ENCODE measurements around the gene TCEA3.

The TCEA3 gene

GRCh38 chr1:23424293-23425192 lies at the start of gene TCEA3:
TCEA3 (minus strand) TSS chr1:23424748; CDS start chr1:23424633, 115 bp downstream.
- no peak for DNase-seq (ENCODE audit: low spot score)

- no peak for DNase-seq (ENCODE audit: low spot score)
These were observed 48.7 kb upstream of the TCEA3 start for GRCh38 chr1:23473037-23473800.

- DNase-seq (ENCODE audit: low spot score), result no peak
These were observed 47.9 kb upstream of the TCEA3 start for GRCh38 chr1:23472351-23473036.

GRCh38 chr1:23471473-23472075 lies 47.0 kb upstream of the TCEA3 start:
- DNase-seq (ENCODE audit: low spot score), result no peak

GRCh38 chr1:23470282-23471070 lies 45.9 kb upstream of the TCEA3 start:
- no peak for DNase-seq (ENCODE audit: low spot score)

- DNase-seq (ENCODE audit: low spot score), result no peak
These were observed 44.9 kb upstream of the TCEA3 start for GRCh38 chr1:23469372-23469982.

- no peak for DNase-seq (ENCODE audit: low spot score)
These were observed 42.0 kb upstream of the TCEA3 start for GRCh38 chr1:23466423-23466989.

GRCh38 chr1:23463286-23463685 lies 38.7 kb upstream of the TCEA3 start:
- no peak for DNase-seq (ENCODE audit: low spot score)

- no peak for DNase-seq (ENCODE audit: low spot score)
These were observed 38.2 kb upstream of the TCEA3 start for GRCh38 chr1:23462766-23463165.

GRCh38 chr1:23461050-23461449 lies 36.5 kb upstream of the TCEA3 start:
- no peak for DNase-seq (ENCODE audit: low spot score)

GRCh38 chr1:23460519-23460918 lies 36.0 kb upstream of the TCEA3 start:
- no peak for DNase-seq (ENCODE audit: low spot score)

GRCh38 chr1:23459338-23459757 lies 34.8 kb upstream of the TCEA3 start:
- DNase-seq (ENCODE audit: low spot score), result no peak

- DNase-seq (ENCODE audit: low spot score), result no peak
These were observed 31.7 kb upstream of the TCEA3 start for GRCh38 chr1:23456226-23456625.

- no peak for DNase-seq (ENCODE audit: low spot score)
These were observed 29.0 kb upstream of the TCEA3 start for GRCh38 chr1:23453455-23454000.

- no peak for DNase-seq (ENCODE audit: low spot score)
These were observed 27.5 kb upstream of the TCEA3 start for GRCh38 chr1:23452011-23452411.

- DNase-seq (ENCODE audit: low spot score), result no peak
These were observed 26.9 kb upstream of the TCEA3 start for GRCh38 chr1:23451441-23451840.

GRCh38 chr1:23450894-23451293 lies 26.3 kb upstream of the TCEA3 start:
- no peak for DNase-seq (ENCODE audit: low spot score)

GRCh38 chr1:23449958-23450357 lies 25.4 kb upstream of the TCEA3 start:
- DNase-seq (ENCODE audit: low spot score), result no peak

- no peak for DNase-seq (ENCODE audit: low spot score)
These were observed 24.8 kb upstream of the TCEA3 start for GRCh38 chr1:23449306-23449705.

- no peak for DNase-seq (ENCODE audit: low spot score)
These were observed 24.3 kb upstream of the TCEA3 start for GRCh38 chr1:23448846-23449245.

Measured in kidney capillary endothelial cell (primary cell).